HL-60 (cell line): ENCODE results near the gene EHD4.

Source experiments
- DNase-seq, 2 experiments: peaks; one replicate each; pipeline ENCODE4 v3.0.0-alpha.2; 2010 to 2020; ENCODE audit warnings: low read depth in 1 of 2, low spot score in 1 of 2
- H3K27ac ChIP-seq: fragments of 250-450 bp; sonication (Bioruptor Pico); replicated peaks from 2 replicates; pipeline ENCODE4 v1.5.1; 2020; ENCODE audit warnings: mild to moderate bottlenecking, moderate library complexity
- H3K27me3 ChIP-seq: fragments of 250-450 bp; sonication (Bioruptor Pico); 2 replicates; pipeline ENCODE4 v1.5.1; 2021; ENCODE audit warnings: mild to moderate bottlenecking, moderate library complexity; ENCODE audit not compliant: insufficient read depth, poor library complexity, severe bottlenecking
- H3K4me3 ChIP-seq: replicated peaks from 2 replicates; pipeline ENCODE4 v1.5.1; 2011; ENCODE audit warnings: mild to moderate bottlenecking, control low read depth, low read length; ENCODE audit not compliant: insufficient read depth
- CTCF ChIP-seq: IDR thresholded peaks from one replicate; pipeline ENCODE4 v1.5.1; 2011; ENCODE audit warnings: low read length, control low read depth, inconsistent platforms; ENCODE audit not compliant: insufficient read depth
- GABPA ChIP-seq: IDR thresholded peaks from 2 replicates; pipeline ENCODE4 v1.6.1; 2012; ENCODE audit warnings: low read depth
- POLR2AphosphoS5 ChIP-seq: IDR thresholded peaks from 2 replicates; pipeline ENCODE4 v1.6.1; 2012; ENCODE audit warnings: low read depth
- REST ChIP-seq: IDR thresholded peaks from 2 replicates; pipeline ENCODE4 v1.6.1; 2012; ENCODE audit warnings: low read depth; ENCODE audit not compliant: insufficient replicate concordance
- SPI1 ChIP-seq: IDR thresholded peaks from 2 replicates; pipeline ENCODE4 v1.6.1; 2012; ENCODE audit warnings: low read depth, mild to moderate bottlenecking, borderline replicate concordance

EHD4 gene

DNA sequence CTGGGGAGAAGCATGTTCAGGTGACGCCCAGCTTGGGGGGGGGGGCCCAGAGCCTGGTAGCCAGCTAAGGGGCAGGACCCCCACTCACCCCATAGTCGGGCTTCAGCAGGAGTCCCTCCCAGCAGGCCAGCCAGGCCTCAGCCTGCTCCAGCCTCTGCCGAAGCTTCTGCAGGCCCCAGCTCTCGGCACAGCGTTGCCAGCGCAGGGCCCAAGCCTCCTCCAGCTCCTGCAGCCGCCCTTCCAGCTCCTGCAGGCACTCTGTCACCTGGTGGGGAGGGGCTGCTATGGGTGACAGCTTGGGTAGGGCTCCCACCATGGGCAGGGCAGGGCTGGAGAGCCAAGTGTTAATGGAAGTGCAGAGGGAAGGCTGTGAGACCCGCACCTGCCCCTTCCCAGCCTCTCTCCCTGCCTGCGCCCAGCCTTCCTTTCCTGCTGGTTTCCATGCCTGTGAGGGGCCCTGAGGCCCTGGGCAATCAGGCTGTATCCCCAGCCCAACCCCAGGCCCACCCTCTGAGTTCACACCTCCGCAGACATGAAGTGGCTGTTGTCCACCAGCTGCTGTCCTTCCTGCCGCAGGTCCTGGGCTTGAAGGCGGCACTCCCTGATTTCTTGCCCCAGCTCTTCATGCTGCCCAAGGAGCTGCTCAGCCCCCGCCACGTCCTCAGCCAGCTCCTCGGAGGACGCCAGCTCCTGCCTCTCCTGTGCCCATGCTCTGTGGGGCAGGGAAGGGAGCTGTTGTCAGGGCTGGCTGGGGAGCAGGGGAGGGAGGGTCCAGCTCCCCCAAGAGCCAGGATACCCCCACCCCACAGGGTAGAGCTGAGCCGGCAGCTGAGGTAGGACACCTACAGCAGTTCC lies 119.4 kb downstream of the EHD4 start:
- no peak for TF ChIP-seq REST
- no peak for TF ChIP-seq CTCF
- no peak for TF ChIP-seq POLR2AphosphoS5
- no peak for TF ChIP-seq GABPA
- TF ChIP-seq SPI1: no peak
- no peak for DNase-seq
- H3K27ac ChIP-seq: no peak overlapping the region
- no peaks in the 10 kb centered on the region for H3K27me3 ChIP-seq
- H3K4me3 ChIP-seq: no peak overlapping the region

- Histone ChIP-seq H3K27ac (no peak overlapping the region), H3K27me3 (no peaks in the 10 kb centered on the region), H3K4me3 (no peak overlapping the region)
- no peak for DNase-seq
- TF ChIP-seq SPI1 (no peak), REST (no peak), POLR2AphosphoS5 (no peak), CTCF (no peak)
These were observed 120.5 kb downstream of the EHD4 start for GRCh38 chr15:41851755-41852370.

- TF ChIP-seq SPI1: no peak
- no peak for TF ChIP-seq GABPA
- TF ChIP-seq CTCF: no peak
- TF ChIP-seq REST: no peak
- TF ChIP-seq POLR2AphosphoS5: no peak
- no peak for DNase-seq
- no peak overlapping the region for H3K27ac ChIP-seq
- H3K27me3 ChIP-seq: no peaks in the 10 kb centered on the region
- H3K4me3 ChIP-seq: no peak overlapping the region
These were observed 121.2 kb downstream of the EHD4 start for GRCh38 chr15:41851167-41851523.
